Measurements from ENCODE around the gene LYPD6.

- TF ChIP-seq CTCF (IDR thresholded peaks at IDR 0.05) (no peak), POLR2A (IDR thresholded peaks at IDR 0.05) (no peak)
Observed at GRCh38 chr2:149428783-149429182, 98.4 kb downstream of the LYPD6 start.
